Retina (tissue), 1 donor: Measurements from ENCODE around the gene TTLL13.
"Not testable (repeated sequence)": the region's sequence is repeated elsewhere in the genome, so short reads cannot be mapped to it uniquely, and the experiment has no call there.

Experiments
- DNase-seq: peaks from one replicate; pipeline ENCODE4 v3.0.0-alpha.2; 2016

TTLL13 gene

GRCh38 chr15:90240856-90241255, 8.5 kb upstream of the TTLL13 start:
- no peak for DNase-seq

- no peak for DNase-seq
Measured at GRCh38 chr15:90241343-90242192, 7.8 kb upstream of the TTLL13 start.

GRCh38 chr15:90243943-90244639, 5.3 kb upstream of the TTLL13 start:
- DNase-seq: no peak

GRCh38 chr15:90248789-90249202, 560 bp upstream of the TTLL13 start:
- DNase-seq: no peak

- DNase-seq: no peak
Measured at GRCh38 chr15:90257776-90258175, 8.4 kb downstream of the TTLL13 start.

GRCh38 chr15:90259524-90259923, 10.2 kb downstream of the TTLL13 start:
- no peak for DNase-seq

GRCh38 chr15:90260731-90261130, 11.4 kb downstream of the TTLL13 start:
- DNase-seq: not testable (repeated sequence)

GRCh38 chr15:90261811-90262210, 12.5 kb downstream of the TTLL13 start:
- no peak for DNase-seq

GRCh38 chr15:90262426-90262825, 13.1 kb downstream of the TTLL13 start:
- no peak for DNase-seq

GRCh38 chr15:90264671-90265070, 15.3 kb downstream of the TTLL13 start:
- DNase-seq: no peak

- peak; percentile 99 for DNase-seq
Measured at GRCh38 chr15:90265271-90266060, 16.1 kb downstream of the TTLL13 start, which contains the start of gene NGRN. Gene NGRN, plus strand, starts transcription at chr15:90265672. Its CDS starts 41 bp downstream, at chr15:90265713.

GRCh38 chr15:90266061-90266431, 16.7 kb downstream of the TTLL13 start:
- no peak for DNase-seq

- no peak for DNase-seq
Measured at GRCh38 chr15:90266485-90266884, 17.1 kb downstream of the TTLL13 start.

- DNase-seq: no peak
Measured at GRCh38 chr15:90268415-90268814, 19.1 kb downstream of the TTLL13 start.

- no peak for DNase-seq
Measured at GRCh38 chr15:90270502-90271150, 21.3 kb downstream of the TTLL13 start.

GRCh38 chr15:90271459-90272166, 22.3 kb downstream of the TTLL13 start:
- no peak for DNase-seq

- not testable (repeated sequence) for DNase-seq
Measured at GRCh38 chr15:90278467-90278866, 29.1 kb downstream of the TTLL13 start.

GRCh38 chr15:90280743-90281142, 31.4 kb downstream of the TTLL13 start:
- not testable (repeated sequence) for DNase-seq

- not testable (repeated sequence) for DNase-seq
Measured at GRCh38 chr15:90281637-90282036, 32.3 kb downstream of the TTLL13 start.

- DNase-seq: no peak
Measured at GRCh38 chr15:90286678-90287077, 37.3 kb downstream of the TTLL13 start.

GRCh38 chr15:90287101-90287500, 37.7 kb downstream of the TTLL13 start:
- no peak for DNase-seq

- no peak for DNase-seq
Measured at GRCh38 chr15:90287946-90288345, 38.6 kb downstream of the TTLL13 start.
